K562 (cell line): Measurements from ENCODE around the gene TPM4. TPM values are rescaled to one million over a fixed set of nuclear protein-coding genes. Genes with fewer than 3 reads are reported as not detected.

ENCODE experiments used
- ATAC-seq: fragments of 200-7000 bp; cut with Tn5 transposase; 3 replicates; pipeline ENCODE4 v1.9.1; 2020; ENCODE audit warnings: moderate library complexity
- BruUV-seq: library from RNA; stranded (reverse); fragments of 400-500 nt; replicated peaks from 2 replicates; lab custom pipeline; 2021; lab: Mats Ljungman, UMichigan
- CTCF ChIA-PET: fragments of 300-600 bp; formaldehyde crosslinking; extraction: SDS; loops from one replicate; lab custom pipeline; 2021; ENCODE audit warnings: low intra/inter-chr PET ratio; lab: Yijun Ruan, JAX
- POLR2A ChIA-PET: fragments of 300-600, 350-650 bp; sonication (Branson Sonifier 250); formaldehyde crosslinking; extraction: SDS; loops from one replicate; lab custom pipeline; 2021; ENCODE audit warnings: antibody characterized with exemption, inconsistent platforms; lab: Yijun Ruan, JAX
- DNase-seq, 4 experiments: peaks; one replicate each; pipeline versions ENCODE4 v3.0.0 to v3.0.0-alpha.2; 2011 to 2018; ENCODE audit warnings: low spot score in 3 of 4, mixed read lengths in 3 of 4; ENCODE audit errors: extremely low read depth in 1 of 4
- FAIRE-seq: peaks from 2 replicates; lab custom pipeline; 2011; peaks lifted over from hg19 to GRCh38; lab: Jason Lieb, UNC
- H2AFZ ChIP-seq: 2 replicates; pipeline ENCODE4 v1.6.0; 2011; ENCODE audit warnings: low read depth, low read length, control low read depth, inconsistent platforms
- H3K27ac ChIP-seq: fragments of 200-600 bp; 3 replicates; pipeline ENCODE4 v1.8.0; 2011; ENCODE audit warnings: low read depth, mild to moderate bottlenecking, control low read depth, inconsistent platforms, low read length, moderate library complexity, mixed read lengths; ENCODE audit errors: extremely low read depth
- H3K27me3 ChIP-seq, 2 experiments: fragments of 300-600 bp in 1 of 2; 2 replicates in 1 of 2; 3 replicates in 1 of 2; pipeline versions ENCODE4 v1.6.0 to v1.8.0; 2011; ENCODE audit warnings: inconsistent platforms in 2 of 2, low read length in 2 of 2, mild to moderate bottlenecking in 1 of 2, mixed read lengths in 1 of 2, moderate library complexity in 1 of 2; ENCODE audit not compliant: control insufficient read depth in 2 of 2, insufficient read depth in 2 of 2
- H3K36me3 ChIP-seq: fragments of 300-600 bp; 3 replicates; pipeline ENCODE4 v1.8.0; 2011; ENCODE audit warnings: mild to moderate bottlenecking, low read length, inconsistent platforms; ENCODE audit not compliant: control insufficient read depth, insufficient read depth
- H3K4me1 ChIP-seq, 2 experiments: fragments of 200-600 bp in 1 of 2; replicated peaks in 1 of 2; 2 replicates in 1 of 2; 3 replicates in 1 of 2; pipeline versions ENCODE4 v1.5.1 to v1.8.0; 2011; ENCODE audit warnings: inconsistent platforms in 2 of 2, low read length in 2 of 2, mild to moderate bottlenecking in 1 of 2, mixed read lengths in 1 of 2, moderate library complexity in 1 of 2; ENCODE audit not compliant: control insufficient read depth in 2 of 2, insufficient read depth in 2 of 2
- H3K4me2 ChIP-seq: 2 replicates; pipeline ENCODE4 v1.6.1; 2011; ENCODE audit warnings: low read length, control low read depth, inconsistent platforms, mixed read lengths; ENCODE audit not compliant: insufficient read depth
- H3K4me3 ChIP-seq: fragments of 200-600 bp; sonication (generic), shearing (Covaris generic); 2 replicates; pipeline ENCODE4 v1.5.1; 2016; ENCODE audit warnings: control low read depth, inconsistent platforms
- H3K79me2 ChIP-seq: fragments of 200-600 bp; 3 replicates; pipeline ENCODE4 v1.8.0; 2011; ENCODE audit warnings: low read length, inconsistent platforms; ENCODE audit not compliant: control insufficient read depth, insufficient read depth
- H3K9ac ChIP-seq, 2 experiments: 2 replicates each; pipeline versions ENCODE4 v1.6.0 to v1.6.1; 2011; ENCODE audit warnings: low read depth in 2 of 2, low read length in 2 of 2, control low read depth in 1 of 2, inconsistent platforms in 1 of 2, mild to moderate bottlenecking in 1 of 2, mixed read lengths in 1 of 2; ENCODE audit not compliant: insufficient read depth in 1 of 2
- H3K9me1 ChIP-seq: one replicate; pipeline ENCODE4 v1.6.0; 2011; ENCODE audit warnings: inconsistent platforms, mild to moderate bottlenecking, low read length, moderate library complexity; ENCODE audit not compliant: control insufficient read depth, insufficient read depth
- H3K9me3 ChIP-seq: replicated peaks from 2 replicates; pipeline ENCODE4 v1.5.1; 2011; ENCODE audit warnings: low read depth, low read length, inconsistent platforms; ENCODE audit not compliant: control insufficient read depth, insufficient read depth
- H4K20me1 ChIP-seq: replicated peaks from 2 replicates; pipeline ENCODE4 v1.6.1; 2011; ENCODE audit warnings: low read length, inconsistent platforms, mixed read lengths; ENCODE audit not compliant: control insufficient read depth, insufficient read depth
- CBFA2T3 ChIP-seq: fragments of 450-650 bp; IDR thresholded peaks from 2 replicates; pipeline ENCODE4 v1.6.1; 2017
- ESRRB ChIP-seq: fragments of 250-450 bp; sonication (Bioruptor Pico); IDR thresholded peaks from 2 replicates; pipeline ENCODE4 v1.5.0; 2020; ENCODE audit warnings: mild to moderate bottlenecking, moderate library complexity, borderline replicate concordance
- FOXA1 ChIP-seq: fragments of 450-650 bp; IDR thresholded peaks from 2 replicates; pipeline ENCODE4 v1.6.1; 2016; ENCODE audit warnings: mild to moderate bottlenecking, borderline replicate concordance
- HMG20A ChIP-seq: fragments of 450-650 bp; formaldehyde crosslinking; conservative IDR thresholded peaks from 2 replicates; pipeline ENCODE4 v1.4.0; 2020; ENCODE audit warnings: mild to moderate bottlenecking, mixed read lengths
- OTX1 ChIP-seq: fragments of 450-650 bp; formaldehyde crosslinking; IDR thresholded peaks from 2 replicates; pipeline ENCODE4 v1.4.0; 2022; ENCODE audit warnings: mild to moderate bottlenecking
- PKNOX1 ChIP-seq: fragments of 450-650 bp; IDR thresholded peaks from 2 replicates; pipeline ENCODE4 v1.6.1; 2016
- PYGO2 ChIP-seq: fragments of 450-650 bp; IDR thresholded peaks from 2 replicates; pipeline ENCODE4 v1.6.1; 2016; ENCODE audit warnings: mild to moderate bottlenecking, missing genetic modification characterization, moderate library complexity, missing compliant biosample characterization
- RBM25 ChIP-seq: fragments of 200-400 bp; formaldehyde crosslinking; IDR thresholded peaks from 2 replicates; pipeline ENCODE4 v1.6.1; 2018; ENCODE audit warnings: low read length, low read depth, moderate library complexity; ENCODE audit not compliant: severe bottlenecking
- SREBF1 ChIP-seq: fragments of 150-350 bp; IDR thresholded peaks from 2 replicates; pipeline ENCODE4 v1.6.1; 2014; ENCODE audit warnings: antibody characterized with exemption, low read depth, low read length, borderline replicate concordance
- TRIM25 ChIP-seq: fragments of 450-650 bp; IDR thresholded peaks from 2 replicates; pipeline ENCODE4 v1.7.0; 2016; ENCODE audit warnings: borderline replicate concordance
- ZFP36 ChIP-seq: fragments of 150-350 bp; IDR thresholded peaks from 2 replicates; pipeline ENCODE4 v1.6.1; 2018; ENCODE audit warnings: low read length, low read depth; ENCODE audit not compliant: partially characterized antibody
- ZNF695 ChIP-seq: fragments of 450-650 bp; formaldehyde crosslinking; IDR thresholded peaks from 2 replicates; pipeline ENCODE4 v1.4.0; 2020; ENCODE audit warnings: mild to moderate bottlenecking, moderate library complexity
- WGBS: fragments of 100-300 bp; shearing (Covaris generic); methylation state at CpG from one replicate; pipeline ENCODE4 v1.1.6; 2016; ENCODE audit warnings: low coverage, mixed read lengths; ENCODE audit not compliant: insufficient coverage; ENCODE audit errors: missing lambda C conversion rate; 5-methylcytosine and 5-hydroxymethylcytosine counted together
- in situ Hi-C: fragments of 300-500 bp; cut with MboI; formaldehyde crosslinking; loops from 4 replicates; pipeline ENCODE4 v1.15.0; 2018; ENCODE audit warnings: inconsistent platforms, mixed read lengths
- intact Hi-C: fragments of 100-400 bp; cut with micrococcal nuclease; formaldehyde crosslinking; loops from 2 replicates; pipeline ENCODE4 v1.14.2; 2022
- polyA plus RNA-seq, 8 experiments: library from polyadenylated mRNA; depleted of rRNA in 4 of 8; stranded (reverse) in 5 of 8; unstranded in 3 of 8; fragments of >200 nt; fragmentation: Nextera tagmentation in 2 of 8; fragmentation: Illumina TruSeq in 1 of 8; extraction: Ambion mirVana in 2 of 8; extraction: Trizol in 1 of 8; gene quantifications; 2 replicates each; pipeline versions ENCODE4 v1.2.1 to v1.2.3, GENCODE V29; 2011 to 2014; ENCODE audit warnings: inconsistent platforms in 1 of 8, missing spikeins in 1 of 8
- total RNA-seq, 7 experiments: library from RNA; depleted of rRNA in 6 of 7; stranded (reverse); fragments of >200 nt in 6 of 7; fragmentation: Illumina TruSeq in 2 of 7; extraction: Trizol in 2 of 7; gene quantifications; 2 replicates each; pipeline versions ENCODE4 v1.2.1 to v1.2.3, GENCODE V29; 2011 to 2021; ENCODE audit warnings: low replicate concordance in 1 of 7

Gene TPM4
- total and polyA plus RNA-seq, 9 of the 15 experiments (the other 6 are each of a cell fraction or from before 2014, with no cell fraction given), result 28.1 to 111 (median 77.4) TPM

- 85% methylated on average over 3 of the region's 3 CpGs for WGBS
- in situ Hi-C loops, result no loop called here
- intact Hi-C loops, result loop anchor here (5.0 kb wide), 1 partner anchor 39 kb away; no protein-coding TSS in a partner anchor
- BruUV-seq, result no TSS peak
- TF ChIP-seq RBM25 (peak; percentile 32), ZFP36 (peak; percentile 21), CBFA2T3 (0 out of 2 replicates have a peak, but pooled peaks have one; percentile 7), SREBF1 (no peak)
- TF ChIP-seq, all 486 proteins: peak for 3
- Histone ChIP-seq H3K4me2 (no peak overlapping the region), H3K79me2 (peaks cover 43% of the 10 kb centered on the region), H4K20me1 (peaks cover 17% of the 10 kb centered on the region), H3K27me3 (no peaks in the 10 kb centered on the region), H3K4me1 (peaks cover 20 to 22% of the 10 kb centered on the region in 2 experiments), H2AFZ (no peak overlapping the region), H3K4me3 (no peak overlapping the region), H3K9ac (peak overlapping the region in 1 of 2 experiments; percentile 50; a peak in 1 of 4 replicates), H3K9me3 (no peaks in the 10 kb centered on the region), H3K27ac (no peak overlapping the region), H3K9me1 (no peaks in the 10 kb centered on the region), H3K36me3 (peaks cover 44% of the 10 kb centered on the region; the same call in 2 of the 3 replicates)
- POLR2A ChIA-PET, result interaction anchor here (0.9 to 2.3 kb wide), 2 partner anchors 65 to 72 kb away, joined by 3 to 7 read pairs; partner anchors contain the start of gene FAM32A
- no peak for ATAC-seq
- CTCF ChIA-PET, result no interaction called here
- peak in 1 of 4 experiments; percentile 21 for DNase-seq
- no peak for FAIRE-seq
Measured at GRCh38 chr19:16113727-16114126, 37.4 kb downstream of the TPM4 start.

GRCh38 chr19:16115301-16116039 lies 39.2 kb downstream of the TPM4 start:
- peaks cover 17% of the 10 kb centered on the region for H4K20me1 ChIP-seq
- no peak overlapping the region for H3K4me2 ChIP-seq
- H2AFZ ChIP-seq, result no peak overlapping the region
- WGBS, result 95% methylated on average over 9 of the region's 9 CpGs
- no peak overlapping the region for H3K4me3 ChIP-seq
- no peaks in the 10 kb centered on the region for H3K9me3 ChIP-seq
- H3K36me3 ChIP-seq, result peaks cover 60% of the 10 kb centered on the region; the same call in 2 of the 3 replicates
- H3K9ac ChIP-seq, result peak overlapping the region in 1 of 2 experiments; percentile 79; a peak in 2 of 4 replicates
- FAIRE-seq, result no peak
- POLR2A ChIA-PET, result no interaction called here
- H3K4me1 ChIP-seq, result peaks cover 19 to 20% of the 10 kb centered on the region in 2 experiments
- intact Hi-C loops, result no loop called here
- H3K9me1 ChIP-seq, result no peaks in the 10 kb centered on the region
- no peak overlapping the region for H3K27ac ChIP-seq
- in situ Hi-C loops, result no loop called here
- no TSS peak for BruUV-seq
- CTCF ChIA-PET, result no interaction called here
- no peaks in the 10 kb centered on the region for H3K27me3 ChIP-seq
- peaks cover 43% of the 10 kb centered on the region for H3K79me2 ChIP-seq
- ATAC-seq, result no peak
- no peak for DNase-seq
- TF ChIP-seq OTX1 (no peak), ZNF695 (CRISPR knock-in tag) (no peak), HMG20A (CRISPR knock-in tag) (no peak), TRIM25 (no peak), FOXA1 (no peak), PKNOX1 (no peak), PYGO2 (tag) (no peak), ESRRB (no peak)
